HL-60 (cell line): Measurements from ENCODE around the gene RPL3.

Source experiments
- CTCF ChIP-seq: IDR thresholded peaks from one replicate; pipeline ENCODE4 v1.5.1; 2011; ENCODE audit warnings: low read length, control low read depth, inconsistent platforms; ENCODE audit not compliant: insufficient read depth
- POLR2AphosphoS5 ChIP-seq: IDR thresholded peaks from 2 replicates; pipeline ENCODE4 v1.6.1; 2012; ENCODE audit warnings: low read depth

GRCh38 chr22:39301108-39301507 is 18.3 kb downstream of the RPL3 start:
- TF ChIP-seq CTCF, result no peak
- TF ChIP-seq POLR2AphosphoS5, result no peak
